Activated CD8-positive, alpha-beta memory T cell treated with anti-CD3 and anti-CD28 coated beads, Interleukin-2, amount 50 U/mL, for 4 hours (primary cell): ENCODE measurements around the gene HDLBP.
"Not testable (repeated sequence)": the region's sequence is repeated elsewhere in the genome, so short reads cannot be mapped to it uniquely, and the experiment has no call there.

ENCODE experiments used
- DNase-seq: peaks from one replicate; pipeline ENCODE4 v3.0.0-alpha.2; 2020

The HDLBP gene

DNA sequence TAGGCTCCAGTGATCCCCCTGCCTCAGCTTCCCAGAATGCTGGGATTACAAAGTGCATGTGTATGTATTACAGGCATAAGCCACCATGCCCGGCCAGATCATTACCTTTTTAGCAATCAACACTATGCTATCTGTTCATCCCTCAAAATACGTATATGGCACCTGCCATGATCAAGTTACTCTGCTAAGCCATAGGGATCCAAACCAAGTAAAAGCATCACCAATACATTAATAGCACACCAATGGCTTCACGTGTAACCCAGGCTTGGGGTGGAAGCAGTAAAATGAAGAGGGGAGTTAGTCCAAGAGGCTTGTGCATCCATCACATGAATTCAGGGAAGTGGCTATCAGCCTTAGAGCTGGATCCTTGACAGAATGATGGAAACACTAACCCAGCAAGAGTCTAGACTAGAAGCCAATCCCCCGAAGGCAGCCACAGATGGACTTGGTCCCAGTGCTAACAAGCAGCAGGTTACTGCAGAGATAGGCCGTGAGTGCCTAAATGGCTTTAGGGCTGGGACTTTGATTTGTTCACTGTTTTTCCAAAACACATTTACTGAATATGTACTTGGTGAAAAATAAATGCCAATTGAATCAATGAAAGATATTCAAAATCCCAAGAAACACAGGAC is 11.3 kb downstream of the HDLBP start:
- DNase-seq: no peak

DNA sequence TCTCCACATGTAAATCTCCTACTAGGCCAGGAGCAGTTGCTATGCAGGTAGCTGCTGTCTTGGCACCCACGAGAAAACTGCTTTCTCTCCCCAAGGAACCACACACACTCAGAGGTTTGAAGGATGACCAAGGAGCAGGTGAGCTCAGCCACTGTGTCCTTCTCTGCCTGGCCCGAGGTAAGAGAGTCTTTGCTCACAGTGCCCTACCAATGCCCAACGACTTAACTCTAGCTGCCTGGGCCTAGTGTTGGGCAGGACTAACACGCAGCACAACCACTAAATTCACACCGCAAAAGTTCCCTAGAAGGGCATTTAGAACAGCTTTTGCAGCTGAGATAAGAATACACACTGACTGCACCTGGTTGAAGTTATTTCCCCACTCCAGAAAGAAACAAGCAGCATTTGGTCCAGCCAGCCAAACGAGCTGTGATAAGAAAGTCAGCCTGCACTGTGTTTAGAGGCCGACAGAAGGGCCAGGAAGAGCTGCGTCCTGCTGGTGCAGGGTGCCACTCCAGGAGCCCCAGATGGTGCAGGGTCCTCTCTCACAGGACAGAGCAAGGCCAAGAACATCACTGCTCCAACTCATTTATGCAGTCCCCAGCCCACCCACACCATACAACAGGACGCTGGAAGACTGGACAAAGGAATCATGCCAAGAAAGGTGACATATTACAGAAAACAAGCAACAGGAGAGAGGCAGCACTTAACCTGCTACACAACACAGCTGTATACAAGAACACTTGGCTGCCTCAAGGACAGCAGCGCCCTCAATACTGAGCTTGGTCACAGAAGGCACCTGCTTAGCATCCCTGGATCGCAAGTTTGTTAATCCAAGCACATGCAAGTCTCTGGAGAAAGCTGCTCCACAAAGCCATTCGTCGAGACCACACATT is 12.5 kb downstream of the HDLBP start:
- DNase-seq: no peak

DNA sequence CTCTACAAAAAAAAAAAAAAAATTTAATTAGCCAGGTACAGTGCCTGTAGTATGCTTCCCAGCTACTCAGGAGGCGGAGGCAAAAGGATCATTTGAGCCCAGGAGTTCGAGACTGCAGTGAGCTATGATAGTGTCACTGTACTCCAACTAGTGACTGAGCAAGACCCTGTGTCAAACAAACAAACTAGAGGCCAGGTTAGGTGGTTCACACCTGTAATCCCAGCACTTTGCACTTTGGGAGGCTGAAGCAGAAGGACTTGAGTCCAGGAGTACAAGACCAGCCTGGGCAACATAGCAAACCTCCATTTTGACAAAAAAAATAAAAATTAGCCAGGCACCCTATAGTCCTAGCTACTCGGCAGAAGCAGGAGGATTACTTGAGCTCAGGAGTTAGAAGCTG is 13.4 kb downstream of the HDLBP start:
- no peak for DNase-seq

- peak; percentile 54 for DNase-seq
Measured at GRCh38 chr2:241300000-241300399, 15.5 kb downstream of the HDLBP start.

DNA sequence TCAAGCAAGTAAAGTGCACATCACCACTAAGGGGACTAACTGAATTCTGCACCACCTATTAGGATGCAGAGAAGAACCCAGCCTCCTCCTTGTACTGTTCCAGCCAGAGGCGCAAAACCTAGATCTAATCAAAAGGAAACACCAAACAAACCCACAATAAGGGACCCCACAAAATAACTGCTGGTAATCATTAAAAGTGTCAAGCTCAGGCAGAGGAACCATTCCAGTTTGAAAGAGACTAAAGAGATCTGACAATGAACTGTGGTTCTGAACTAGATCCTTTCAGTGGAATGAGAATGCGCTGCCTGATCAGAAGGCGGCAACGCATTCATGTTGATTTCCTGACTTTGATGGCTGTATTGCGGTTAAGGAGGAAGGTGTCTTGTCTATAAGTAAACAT is 16.8 kb downstream of the HDLBP start:
- no peak for DNase-seq

- DNase-seq: no peak
Measured at GRCh38 chr2:241296767-241297166, 18.7 kb downstream of the HDLBP start.

- no peak for DNase-seq
Measured at GRCh38 chr2:241295326-241296095, 20.0 kb downstream of the HDLBP start.

DNA sequence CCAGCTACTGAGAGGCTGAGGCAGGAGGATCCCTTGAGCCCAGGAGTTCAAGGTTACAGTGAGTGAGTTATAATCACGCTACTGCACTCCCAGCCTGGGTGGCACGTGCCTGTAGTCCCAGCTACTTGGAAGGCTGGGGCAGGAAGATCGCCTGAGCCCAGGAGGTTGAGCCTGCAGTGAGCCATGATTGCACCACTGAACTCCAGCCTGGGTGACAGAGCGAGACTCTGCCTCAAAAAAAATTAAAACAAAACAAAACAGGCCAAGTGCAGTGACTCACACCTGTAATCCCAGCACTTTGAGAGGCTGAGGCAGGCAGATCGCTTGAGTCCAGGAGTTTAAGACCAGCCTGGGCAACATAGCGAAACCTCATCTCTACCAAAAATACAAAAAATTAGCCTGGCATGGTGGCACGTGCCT is 22.1 kb downstream of the HDLBP start:
- DNase-seq: not testable (repeated sequence)

GRCh38 chr2:241291977-241292376 is 23.5 kb downstream of the HDLBP start:
- no peak for DNase-seq

DNA sequence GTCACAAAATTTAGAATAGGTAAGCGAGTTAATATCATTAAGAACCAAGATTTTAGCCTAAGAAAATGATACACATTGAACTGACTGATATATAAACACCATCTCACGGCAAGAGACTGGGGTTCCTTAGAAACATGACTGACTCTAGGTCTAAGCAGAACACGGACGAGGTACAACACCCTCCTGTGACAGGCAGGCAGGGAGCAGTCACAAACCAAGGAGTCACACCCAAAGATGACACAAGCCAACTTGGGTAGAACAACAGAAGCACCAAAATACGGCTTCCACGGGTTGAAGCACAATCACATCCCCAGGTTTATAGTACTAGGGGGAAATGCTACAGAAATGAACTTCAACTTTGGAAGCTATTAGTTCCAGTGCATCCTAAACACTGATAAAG is 24.3 kb downstream of the HDLBP start:
- no peak for DNase-seq

- DNase-seq: no peak
Measured at GRCh38 chr2:241289597-241289996, 25.9 kb downstream of the HDLBP start.

- DNase-seq: no peak
Measured at GRCh38 chr2:241289053-241289452, 26.4 kb downstream of the HDLBP start.

DNA sequence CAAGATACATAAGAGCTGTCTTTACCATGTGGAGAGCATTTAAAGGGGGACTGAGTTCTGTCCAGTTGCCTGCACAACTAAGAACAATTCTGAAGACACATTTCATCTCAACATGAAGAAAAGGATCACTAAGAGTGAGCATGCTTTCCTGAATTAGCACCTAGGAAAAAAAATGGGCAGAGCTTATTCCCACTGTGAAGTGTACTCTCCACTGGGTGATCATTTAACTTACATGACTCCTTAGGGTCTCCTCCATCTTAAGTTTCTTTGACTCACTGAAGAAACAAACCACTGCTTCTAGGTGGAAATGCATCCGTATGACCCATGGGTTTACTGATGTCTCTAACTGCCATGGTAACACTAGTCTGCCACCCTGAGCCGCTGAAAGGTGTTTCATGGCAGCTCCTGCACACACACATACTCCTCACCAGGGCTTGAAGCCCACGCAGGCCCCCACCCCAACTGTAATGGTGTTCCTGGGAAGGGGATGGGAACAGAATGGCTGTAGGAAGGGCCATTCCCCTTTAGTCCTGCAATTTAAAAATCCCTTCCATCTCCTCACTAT is 27.1 kb downstream of the HDLBP start:
- no peak for DNase-seq

- no peak for DNase-seq
Measured at GRCh38 chr2:241286348-241287090, 29.0 kb downstream of the HDLBP start.

DNA sequence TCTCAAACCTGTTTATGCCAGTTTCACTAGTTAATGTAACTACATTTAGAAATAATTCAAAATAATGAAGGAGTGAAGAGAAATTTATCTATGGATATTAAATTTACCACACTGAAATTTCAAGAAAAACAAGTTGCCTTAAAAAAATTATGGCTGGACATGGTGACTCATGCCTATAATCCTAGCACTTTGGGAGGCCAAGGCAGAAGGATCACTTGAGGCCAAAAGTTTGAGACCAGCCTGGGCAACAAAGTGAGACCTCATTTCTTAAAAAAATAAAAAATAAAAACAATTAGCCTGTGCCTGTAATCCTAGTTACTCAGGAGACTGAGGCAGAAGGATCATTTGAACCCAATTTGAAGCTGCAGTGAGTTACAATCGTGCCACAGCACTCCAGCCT is 29.9 kb downstream of the HDLBP start:
- no peak for DNase-seq

- no peak for DNase-seq
Measured at GRCh38 chr2:241282555-241282954, 32.9 kb downstream of the HDLBP start.

- no peak for DNase-seq
Measured at GRCh38 chr2:241280291-241280690, 35.2 kb downstream of the HDLBP start.

GRCh38 chr2:241279828-241280227 is 35.6 kb downstream of the HDLBP start:
- no peak for DNase-seq

GRCh38 chr2:241279413-241279812 is 36.1 kb downstream of the HDLBP start:
- no peak for DNase-seq

DNA sequence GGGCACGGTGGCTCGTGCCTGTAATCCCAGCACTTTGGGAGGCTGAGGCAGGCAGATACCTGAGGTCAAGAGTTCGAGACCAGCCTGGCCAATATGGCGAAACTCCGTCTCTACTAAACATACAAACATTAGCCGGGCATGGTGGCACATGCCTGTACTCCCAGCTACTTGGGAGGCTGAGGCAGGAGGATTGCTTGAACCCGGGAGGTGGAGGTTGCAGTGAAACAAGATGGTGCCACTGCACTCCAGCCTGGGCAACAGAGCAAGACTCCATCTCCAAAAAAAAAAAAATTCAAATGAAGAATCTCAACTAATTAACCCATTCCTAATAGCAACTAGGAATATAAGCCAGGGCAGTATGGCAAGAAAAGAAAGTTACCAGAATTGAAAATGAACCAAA is 37.2 kb downstream of the HDLBP start:
- not testable (repeated sequence) for DNase-seq

DNA sequence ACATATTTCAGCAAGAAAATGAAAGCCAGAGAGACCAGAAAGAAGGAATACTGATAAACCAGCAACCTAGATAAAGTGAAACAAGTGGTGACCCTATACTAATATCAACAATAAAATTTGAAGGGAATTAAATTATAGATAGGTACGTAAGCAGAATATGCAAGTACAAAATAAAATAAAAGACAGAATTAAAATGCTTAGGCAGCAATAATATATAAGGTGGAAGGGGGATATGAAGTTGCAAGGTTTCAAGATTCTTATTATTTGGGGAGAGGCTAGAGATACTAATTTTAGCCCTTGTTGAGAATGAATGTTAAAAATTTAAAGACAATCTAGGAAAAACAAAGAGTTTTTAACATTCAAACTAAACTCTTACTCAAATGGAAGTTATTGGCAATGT is 39.6 kb downstream of the HDLBP start:
- DNase-seq: no peak

- no peak for DNase-seq
Measured at GRCh38 chr2:241275504-241275903, 40.0 kb downstream of the HDLBP start.

DNA sequence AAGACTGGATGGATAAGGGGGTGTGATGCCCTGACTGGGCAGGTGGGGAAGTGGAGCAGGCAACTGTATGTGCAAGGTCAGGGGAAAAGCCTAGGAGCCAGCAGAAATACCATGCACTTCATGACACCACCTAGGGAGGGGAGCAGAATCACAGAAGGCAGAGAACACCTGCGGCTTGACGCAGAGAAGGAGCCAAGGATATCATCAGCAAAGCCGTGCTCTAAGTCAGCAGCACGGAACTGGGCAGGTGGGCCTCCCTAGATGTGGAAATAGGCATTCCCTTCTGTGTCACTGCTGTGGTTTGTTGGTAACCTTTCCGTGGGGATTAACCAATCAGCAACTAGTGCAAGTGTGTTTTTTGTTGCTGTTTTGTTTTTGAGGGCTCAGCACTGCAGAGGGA is 41.3 kb downstream of the HDLBP start:
- no peak for DNase-seq
